HG03460 (cell line): ENCODE data around the gene C1QTNF9B.
"Not testable (repeated sequence)": the region's sequence is repeated elsewhere in the genome, so short reads cannot be mapped to it uniquely, and the experiment has no call there.

Experiments
- ATAC-seq: cut with Tn5 transposase; IDR thresholded peaks from one replicate; pipeline ENCODE4 v1.9.1; 2021; ENCODE audit not compliant: unreplicated experiment

The C1QTNF9B gene

DNA sequence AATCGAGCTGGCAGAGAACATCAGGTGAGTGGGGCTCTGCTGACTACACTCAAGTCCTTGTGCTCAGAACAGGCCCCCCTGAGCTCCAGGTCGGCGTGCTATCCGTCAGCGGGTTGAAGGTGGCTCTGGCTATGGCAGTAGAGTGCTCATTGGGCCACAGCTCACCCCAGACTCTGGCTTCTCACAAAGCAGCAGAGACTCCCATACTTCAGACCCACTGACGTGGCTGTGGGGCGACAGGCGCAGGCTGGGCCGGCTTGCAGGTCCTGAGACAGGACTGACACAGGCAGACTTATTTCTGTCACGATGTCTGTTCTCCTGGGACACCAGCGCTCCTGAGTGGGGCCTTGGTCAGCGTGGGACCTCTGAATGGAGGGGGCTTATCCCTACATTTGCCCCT lies 2.6 kb downstream of the C1QTNF9B start:
- ATAC-seq: not testable (repeated sequence)

DNA sequence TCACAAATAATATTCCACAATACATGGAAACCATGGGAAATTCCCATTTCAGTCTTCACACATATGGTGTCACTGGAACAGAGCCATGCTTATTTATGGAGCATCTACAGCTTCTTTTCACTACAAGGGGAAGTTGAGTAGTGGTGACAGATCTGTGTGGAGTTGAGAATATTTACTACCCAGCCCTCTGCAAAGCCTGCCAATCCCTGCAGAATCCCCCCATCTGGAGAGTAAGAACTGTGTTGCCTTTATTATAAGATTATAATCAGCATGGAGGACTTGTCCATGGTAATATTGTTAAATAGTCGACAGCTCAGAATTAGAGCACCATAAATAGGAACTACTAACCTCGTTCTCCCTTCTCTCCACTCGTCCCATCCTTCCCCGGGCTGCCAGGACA lies 3.5 kb downstream of the C1QTNF9B start:
- not testable (repeated sequence) for ATAC-seq

DNA sequence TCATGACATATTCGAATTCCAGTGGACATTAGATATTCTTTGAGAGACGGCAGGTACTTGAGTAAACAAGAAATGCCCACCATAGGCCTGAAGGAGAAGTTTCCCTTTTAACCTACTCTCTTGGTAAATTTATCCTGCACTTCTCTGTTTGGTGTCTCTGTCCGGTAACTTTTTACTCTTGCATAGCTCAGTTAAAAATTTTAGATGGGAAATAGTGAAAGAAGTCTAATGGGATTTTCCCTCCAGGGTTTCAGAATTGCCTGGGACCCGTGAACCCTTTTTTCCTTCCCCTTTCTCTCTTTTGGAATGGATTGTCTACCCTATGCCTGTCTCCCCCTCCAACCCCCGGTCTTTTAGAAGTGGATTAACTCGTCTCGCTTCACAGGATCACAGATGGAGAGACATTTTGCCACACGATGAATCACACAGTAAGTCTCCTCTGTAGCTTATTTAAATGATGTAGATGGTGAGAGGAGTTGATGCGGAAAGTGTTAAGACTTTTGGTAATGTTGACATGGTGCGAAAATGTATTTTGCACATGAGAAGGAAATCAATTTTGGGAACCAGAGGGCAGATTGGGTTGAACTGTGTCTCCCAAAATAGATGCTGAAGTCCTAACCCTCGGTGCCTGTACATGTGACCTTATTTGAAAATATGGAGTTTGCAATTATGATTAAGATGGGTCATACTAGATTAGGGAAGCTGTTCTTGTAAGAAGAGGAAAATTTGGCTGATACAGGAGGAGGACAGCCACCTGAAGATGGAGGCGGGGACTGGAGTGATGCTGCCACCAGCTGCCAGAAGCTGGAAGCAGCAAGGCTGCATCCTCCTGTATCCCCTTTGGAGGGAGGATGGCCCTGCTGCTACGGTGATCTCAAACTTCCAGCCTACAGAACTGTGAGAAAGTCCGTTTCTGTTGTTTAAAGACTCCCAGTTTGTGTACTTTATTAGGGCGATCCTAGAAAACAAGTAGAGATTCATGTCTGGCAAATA lies 7.4 kb downstream of the C1QTNF9B start:
- ATAC-seq: peak; percentile 23

DNA sequence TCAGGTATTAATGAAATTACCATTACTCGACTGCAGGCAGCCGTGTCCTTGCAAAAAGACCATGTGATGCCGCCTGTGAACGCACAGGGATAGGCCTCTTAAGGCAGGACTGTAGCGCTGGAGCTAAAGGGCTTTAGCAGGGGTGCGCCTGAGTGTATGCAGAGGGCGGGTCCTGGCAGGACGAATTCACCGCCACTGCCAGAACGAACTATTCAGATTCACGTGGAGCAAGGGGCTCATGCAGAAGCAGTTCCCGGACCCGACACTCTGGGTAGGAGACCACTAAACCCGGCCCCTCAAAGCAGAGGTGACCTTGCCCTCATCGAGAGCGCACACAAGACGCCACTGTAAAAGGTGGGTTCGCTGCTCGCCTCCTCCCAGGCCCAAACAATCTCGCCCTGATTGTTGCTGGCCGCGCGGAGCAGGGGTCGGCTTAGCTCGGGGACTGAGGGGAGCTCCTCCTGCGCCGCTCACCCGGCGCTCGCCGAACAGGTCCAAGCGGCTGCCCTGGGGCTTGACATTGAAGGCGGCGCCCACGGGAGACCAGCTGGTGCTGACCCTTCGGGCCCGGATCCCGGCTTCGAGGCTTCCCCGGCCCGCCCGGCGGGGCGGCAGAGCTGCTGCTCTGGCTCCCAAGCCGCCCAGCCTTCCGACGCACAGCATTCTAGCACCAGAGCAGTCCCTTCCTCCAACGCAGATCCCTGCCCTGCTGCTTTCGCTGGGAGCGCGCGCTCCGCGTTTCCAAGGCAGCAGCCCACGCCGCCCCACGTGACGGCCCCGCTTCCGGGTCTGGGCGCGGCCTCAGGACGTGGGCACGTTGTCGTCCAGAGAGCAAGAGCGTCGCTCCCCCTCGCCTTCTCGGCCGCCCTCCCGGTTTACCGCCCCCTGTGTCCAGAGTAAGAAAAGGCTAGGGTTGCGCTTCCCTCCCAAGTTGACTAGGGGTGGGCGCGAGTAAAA lies 8.4 kb downstream of the C1QTNF9B start, which contains the start of gene MIPEP:
TSS of gene MIPEP (minus strand) at position 743 of the 957 bp plus-strand sequence. CDS start at position 663, 80 bp downstream.
- peak; percentile 91 for ATAC-seq

DNA sequence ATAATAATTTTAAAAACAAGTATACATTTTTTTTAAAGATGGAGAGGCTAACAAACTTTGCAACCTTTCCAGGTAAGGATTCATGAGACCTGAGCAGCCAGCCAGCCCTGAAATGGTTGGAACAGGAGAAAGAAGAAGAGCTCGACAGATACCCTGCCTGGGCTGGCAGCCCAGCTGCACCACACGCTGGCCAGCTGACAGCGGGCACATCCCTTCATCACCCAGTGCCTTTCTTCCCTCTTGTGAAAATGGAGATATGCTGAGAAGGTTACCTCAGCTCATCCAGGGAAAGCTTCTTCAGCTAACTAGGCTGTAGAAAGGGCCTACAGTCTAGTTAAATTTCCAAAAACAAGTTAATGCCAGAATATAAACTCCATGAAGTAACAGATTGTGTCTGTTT lies 12.9 kb downstream of the C1QTNF9B start:
- ATAC-seq: not testable (repeated sequence)

DNA sequence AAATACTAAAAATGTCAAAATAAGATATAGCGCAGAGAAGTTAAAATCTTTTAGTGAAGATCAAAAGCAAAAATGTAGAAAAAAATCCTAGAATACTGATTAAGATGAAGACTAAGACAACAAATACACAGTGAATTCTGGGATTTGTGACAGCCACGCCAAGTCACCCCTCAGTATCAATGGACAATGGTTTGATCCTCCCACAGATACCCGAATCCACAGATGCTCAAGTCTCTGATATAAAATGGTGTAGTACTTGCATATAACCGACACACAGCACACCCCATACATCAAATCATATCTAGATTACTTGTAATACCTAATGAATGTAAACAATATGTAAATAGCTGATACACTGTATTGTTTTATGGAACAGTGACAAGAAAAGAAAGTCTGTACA lies 14.0 kb downstream of the C1QTNF9B start:
- no peak for ATAC-seq

DNA sequence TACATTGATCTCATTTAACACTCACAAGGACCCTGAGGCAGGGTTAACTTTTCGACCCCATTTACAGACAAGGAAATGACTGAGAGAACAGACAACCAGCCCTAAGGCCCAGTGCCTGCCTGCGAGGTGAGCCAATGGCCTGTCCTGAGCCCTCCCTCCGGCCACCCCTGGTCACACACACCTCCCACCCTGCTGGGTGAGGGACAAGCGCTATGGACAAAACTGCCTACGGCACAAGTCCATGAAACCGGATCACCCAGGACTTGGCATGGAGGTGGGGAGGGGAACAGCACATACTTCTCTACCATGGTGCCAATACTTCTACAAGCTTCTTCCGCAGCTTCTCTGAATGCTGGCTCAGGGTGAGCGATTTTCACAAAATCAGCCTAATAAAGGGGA lies 15.9 kb downstream of the C1QTNF9B start:
- not testable (repeated sequence) for ATAC-seq

DNA sequence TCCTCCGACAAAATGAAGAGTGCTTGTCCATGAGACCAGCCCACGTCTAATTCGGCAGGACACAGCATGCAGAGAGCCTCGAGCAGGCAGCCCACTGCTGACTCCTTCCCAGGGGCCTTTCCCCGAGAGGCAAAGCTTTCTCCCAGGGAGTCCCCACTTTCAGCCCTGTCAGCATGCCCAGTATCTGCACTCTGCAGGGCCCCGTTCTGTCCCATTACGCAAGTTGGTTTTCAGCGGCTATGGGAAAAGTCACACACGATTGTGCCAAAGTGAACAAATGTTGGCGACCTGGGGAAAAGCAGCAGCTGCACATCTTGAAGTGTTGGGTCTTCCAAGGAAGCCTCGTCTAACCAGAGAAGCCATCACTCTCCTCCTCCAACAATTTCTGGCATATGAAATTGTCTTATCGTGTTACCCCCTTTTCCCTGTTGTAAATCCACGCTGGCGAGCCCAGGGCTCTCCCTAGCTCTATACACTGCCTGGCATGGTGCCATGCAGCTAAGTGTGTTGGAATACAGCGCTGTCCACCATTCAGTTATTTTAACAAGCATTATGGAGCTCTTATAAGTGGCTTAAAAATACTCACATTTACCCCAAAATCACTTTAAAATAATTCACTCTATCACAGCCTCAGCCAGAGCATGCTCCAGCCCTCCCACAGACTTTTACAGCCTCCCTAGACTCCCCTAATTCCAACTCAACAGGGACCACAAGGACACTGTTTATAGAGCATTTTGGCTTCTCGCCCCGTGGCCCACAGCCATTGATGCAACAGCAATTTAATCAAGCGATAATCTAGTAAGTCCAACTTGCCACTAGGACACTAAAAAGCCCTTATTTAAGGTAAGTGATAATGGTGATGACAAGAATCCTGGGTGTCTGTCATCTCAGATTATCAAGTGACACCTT lies 16.6 kb downstream of the C1QTNF9B start:
- ATAC-seq: not testable (repeated sequence)

DNA sequence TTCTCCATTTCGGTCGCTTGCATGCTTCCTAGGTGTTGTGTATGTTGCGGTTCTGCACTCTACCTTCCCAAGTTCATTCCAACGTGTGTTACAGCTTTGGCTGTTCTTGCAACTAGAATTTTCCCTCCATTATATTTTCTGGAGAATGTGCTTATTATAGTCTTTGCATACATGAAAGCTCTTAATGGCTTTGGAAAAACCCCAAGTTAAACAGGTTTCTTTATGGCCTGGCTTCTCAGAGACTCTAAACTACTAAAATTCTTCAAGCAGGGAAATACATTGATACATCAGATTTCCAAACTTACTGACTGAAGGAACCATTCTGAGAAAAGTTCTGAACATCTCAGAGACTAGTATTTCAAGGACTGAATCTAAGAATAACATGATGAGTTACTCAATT lies 20.0 kb downstream of the C1QTNF9B start:
- no peak for ATAC-seq

DNA sequence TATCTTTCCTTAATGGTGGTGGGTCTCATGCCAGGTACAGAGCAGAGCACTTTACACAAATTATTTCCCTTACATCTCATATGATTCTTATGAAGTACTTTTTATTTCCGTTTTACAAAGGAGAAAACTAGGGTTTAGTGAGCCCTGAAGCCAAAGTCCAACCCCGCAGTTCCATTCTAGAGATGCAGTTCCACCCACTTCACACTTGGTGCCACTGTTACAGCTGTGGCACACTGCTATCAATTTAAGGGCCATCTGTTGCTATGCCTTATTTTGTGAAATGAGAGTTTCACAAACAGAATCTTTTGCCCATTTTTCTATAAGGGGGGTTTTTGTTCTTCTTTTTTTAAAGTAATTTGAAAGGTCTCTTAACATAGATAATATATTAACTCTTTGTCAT lies 21.0 kb downstream of the C1QTNF9B start:
- peak; percentile 56 for ATAC-seq

DNA sequence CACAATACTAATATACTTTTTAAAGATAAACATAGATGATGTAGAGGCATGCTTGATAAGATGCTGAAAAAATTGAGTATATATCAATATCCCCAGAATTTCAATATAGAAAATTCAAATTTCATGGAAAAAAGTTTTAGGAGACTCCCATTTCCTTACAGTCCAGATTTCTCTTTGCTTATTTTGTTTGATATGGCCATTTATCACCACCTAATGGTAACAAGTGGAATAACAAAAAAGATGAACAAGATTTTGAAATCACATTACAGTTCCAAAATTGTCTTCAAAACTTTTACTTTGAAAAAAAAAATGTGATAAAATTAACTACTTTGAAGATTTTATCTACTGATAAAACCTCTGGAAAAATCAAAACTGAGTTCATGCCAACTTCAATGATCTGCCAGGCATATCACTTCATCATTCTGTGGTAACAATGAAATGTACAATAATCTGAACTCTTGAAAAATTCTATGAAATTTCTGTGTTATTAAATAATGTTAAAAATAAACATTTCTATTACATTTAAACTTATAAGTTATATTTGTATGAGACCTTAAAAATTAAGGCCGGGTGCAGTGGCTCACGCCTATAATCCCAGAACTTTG lies 25.6 kb downstream of the C1QTNF9B start:
- ATAC-seq: no peak

DNA sequence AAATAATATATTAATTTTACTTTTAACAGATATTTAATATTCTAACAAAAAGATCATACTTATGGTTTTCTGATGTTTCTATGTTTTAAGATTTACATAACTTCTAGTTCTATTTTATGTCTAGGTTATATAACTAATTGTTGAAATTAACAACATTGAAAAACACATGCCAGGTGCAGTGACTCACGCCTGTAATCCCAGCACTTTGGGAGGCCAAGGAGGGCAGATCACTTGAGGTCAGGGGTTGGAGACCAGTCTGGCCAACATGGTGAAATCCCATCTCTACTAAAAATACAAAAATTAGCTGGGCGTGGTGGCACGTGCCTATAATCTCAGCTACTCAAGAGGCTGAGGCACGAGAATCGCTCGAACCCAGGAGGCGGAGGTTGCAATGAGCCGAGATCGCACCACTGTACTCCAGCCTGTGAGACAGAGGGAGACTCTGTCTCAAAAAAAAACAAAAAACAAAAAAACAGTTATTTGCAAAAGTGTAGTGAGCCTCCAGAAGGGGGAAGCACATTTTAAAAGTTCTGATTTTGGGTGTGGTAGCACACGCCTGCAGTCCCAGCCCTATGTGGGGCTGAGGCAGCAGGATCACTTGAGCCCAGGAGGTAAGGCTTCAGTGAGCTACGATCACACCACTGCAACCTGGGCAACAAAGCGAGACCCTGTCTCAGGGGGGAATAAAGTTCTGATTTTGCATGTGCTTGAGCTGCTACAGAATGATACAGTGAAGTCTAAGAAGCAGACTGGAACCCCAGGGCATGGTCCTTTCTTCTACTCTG lies 26.8 kb downstream of the C1QTNF9B start:
- peak; percentile 60 for ATAC-seq

DNA sequence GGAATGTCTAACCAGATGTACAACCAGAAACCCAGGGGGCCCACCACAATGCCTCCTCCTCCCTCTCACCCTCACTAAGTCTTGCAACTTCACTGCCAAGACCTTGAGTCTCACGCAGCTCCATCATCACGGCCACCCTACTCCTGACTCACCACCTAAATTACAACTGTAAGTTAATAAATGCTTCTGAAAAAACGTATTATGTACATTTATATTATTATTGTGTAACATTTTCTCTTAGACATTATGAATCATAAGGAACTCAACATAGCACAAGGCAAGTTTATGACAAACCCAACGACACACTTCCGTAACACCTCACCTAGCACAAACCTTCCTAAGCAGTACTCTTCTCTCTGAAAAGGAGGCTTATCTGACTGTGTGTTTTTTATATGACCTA lies 28.8 kb downstream of the C1QTNF9B start:
- no peak for ATAC-seq

DNA sequence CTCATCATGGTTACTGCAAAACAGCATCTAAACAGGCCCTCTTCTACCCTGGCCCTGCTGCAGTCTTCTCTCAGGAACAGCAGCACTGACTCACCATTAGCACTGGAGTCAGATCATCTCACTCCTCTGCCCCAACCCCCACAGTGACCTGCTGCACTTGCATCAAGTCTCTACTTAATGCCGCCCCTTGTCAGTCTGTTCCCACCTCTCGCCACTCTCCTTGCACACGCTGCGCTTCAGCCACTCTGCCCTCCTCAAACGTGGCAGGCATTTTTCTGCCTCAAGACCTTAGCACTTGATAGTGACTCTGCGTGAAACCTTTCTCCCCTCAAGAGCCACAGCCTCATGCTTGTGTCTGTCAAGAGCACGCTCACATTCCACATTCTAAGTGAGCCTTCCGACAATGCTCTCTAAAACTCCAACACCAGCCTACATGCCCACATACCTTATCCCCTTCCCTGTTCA lies 30.2 kb downstream of the C1QTNF9B start:
- ATAC-seq: no peak

DNA sequence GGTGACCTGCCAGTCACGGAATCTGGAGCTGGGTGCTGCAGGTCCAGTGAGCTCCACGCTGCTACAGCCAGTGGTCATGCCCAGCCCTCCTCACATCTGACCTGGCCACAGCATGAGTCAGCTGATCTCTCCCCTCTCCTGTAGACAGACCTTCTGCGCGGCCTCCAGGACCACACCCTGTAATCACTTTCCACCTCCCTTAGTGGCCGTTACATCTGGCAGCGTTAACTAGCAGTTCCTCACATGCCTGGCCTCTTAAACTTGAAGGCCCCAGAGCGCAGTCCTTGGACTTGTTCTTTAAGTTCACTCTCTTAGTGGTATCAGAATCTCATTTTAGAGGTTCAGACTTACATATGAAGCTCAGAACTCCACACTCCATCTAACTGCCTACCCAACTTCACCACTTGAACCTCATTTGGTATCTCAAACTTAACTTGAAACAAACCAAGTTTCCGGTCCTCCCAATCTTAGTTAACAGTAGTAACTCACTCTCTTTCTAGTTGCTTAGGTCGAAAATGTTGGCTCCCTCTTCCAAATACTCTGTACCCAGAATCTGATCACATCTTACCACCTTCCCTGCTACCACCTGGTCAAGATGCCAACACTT lies 30.8 kb downstream of the C1QTNF9B start:
- no peak for ATAC-seq

DNA sequence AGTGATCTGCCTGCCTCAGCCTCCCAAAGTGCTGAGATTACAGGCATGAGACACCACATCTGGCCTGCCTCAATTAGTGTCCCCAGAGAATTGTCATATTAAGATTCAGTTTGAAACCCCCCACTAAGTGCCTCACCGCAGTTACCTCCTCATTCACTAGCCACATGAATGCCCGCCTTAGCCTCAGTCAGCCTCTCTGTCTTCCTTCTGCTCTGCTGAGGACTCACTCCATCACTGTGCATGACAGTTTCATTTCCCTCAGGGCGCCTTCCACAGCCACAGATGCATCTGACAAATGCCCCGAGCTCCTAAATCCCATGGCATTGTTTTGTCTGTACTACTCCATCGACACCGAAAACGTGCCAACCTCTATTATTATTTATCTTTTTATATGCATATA lies 31.4 kb downstream of the C1QTNF9B start:
- no peak for ATAC-seq

DNA sequence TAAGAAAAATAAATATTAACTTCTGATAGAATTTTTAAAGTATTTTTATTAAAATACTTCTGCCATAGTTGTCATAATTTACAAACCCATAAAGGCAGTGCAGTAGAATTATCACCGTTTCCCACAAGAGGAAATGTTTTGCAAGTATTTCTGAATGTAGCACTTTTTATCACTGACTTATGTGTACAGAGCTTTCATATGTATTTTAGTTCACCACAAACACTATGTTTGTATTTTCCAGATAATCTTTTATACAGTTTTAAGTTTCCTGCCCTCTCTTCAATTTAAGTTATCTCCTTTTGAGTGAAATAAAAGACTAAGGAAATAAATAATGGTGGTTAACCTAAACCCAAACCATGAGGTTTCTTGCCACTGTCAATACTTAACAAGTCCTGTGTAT lies 32.3 kb downstream of the C1QTNF9B start:
- ATAC-seq: no peak

DNA sequence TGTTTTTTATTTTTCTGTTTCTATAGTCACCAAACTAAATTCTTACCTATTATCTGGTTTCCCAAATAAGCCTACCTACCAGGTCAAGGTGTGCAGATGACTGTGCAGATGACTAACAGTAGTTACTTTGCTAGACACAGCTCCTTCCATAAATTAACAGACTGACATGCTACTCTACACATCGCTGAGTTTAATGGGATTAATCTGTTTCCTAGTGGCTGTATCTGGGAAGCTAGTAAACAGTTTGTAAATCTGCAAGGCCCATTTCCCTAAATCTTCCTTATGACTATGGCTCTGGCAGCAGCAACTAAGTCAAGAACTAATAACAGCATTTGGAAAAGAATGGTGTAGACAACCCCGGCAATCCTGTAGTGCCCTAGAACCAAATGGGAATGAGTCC lies 36.0 kb downstream of the C1QTNF9B start:
- ATAC-seq: no peak

DNA sequence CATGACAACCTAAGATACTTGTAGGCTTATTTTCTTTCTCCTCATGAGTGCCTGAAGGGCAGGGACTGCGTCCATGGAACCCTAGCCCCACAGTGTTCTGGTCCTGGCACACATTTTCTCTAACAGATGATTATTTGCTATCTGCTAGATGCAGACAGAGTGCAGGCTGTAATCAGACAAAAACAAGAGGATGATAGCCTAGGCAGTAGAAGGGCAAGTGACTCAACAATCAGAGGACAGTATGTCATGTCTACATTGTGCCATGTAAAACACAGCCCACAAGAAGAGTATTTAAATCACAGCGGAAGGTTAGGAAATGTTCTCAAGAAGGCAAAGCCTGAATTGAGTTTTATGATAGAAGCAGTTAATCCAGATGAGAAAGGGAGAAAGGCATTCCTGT lies 37.4 kb downstream of the C1QTNF9B start:
- no peak for ATAC-seq
